Measurements from ENCODE around the gene KCNK7.

KCNK7 gene

GRCh38 chr11:65585396-65586246, 10.0 kb downstream of the KCNK7 start:
- no peak for DNase-seq

GRCh38 chr11:65584723-65585171, 10.9 kb downstream of the KCNK7 start:
- DNase-seq = no peak

- DNase-seq = no peak
Observed at GRCh38 chr11:65584106-65584505, 11.5 kb downstream of the KCNK7 start.

GRCh38 chr11:65583589-65583988, 12.0 kb downstream of the KCNK7 start:
- DNase-seq = no peak

- no peak for DNase-seq
Observed at GRCh38 chr11:65581928-65582327, 13.7 kb downstream of the KCNK7 start.

- DNase-seq = no peak
Observed at GRCh38 chr11:65580756-65581155, 14.8 kb downstream of the KCNK7 start.

GRCh38 chr11:65580031-65580692, 15.4 kb downstream of the KCNK7 start:
- no peak for DNase-seq

- DNase-seq = no peak
Observed at GRCh38 chr11:65579291-65579690, 16.3 kb downstream of the KCNK7 start.

- DNase-seq = no peak
Observed at GRCh38 chr11:65578667-65579066, 16.9 kb downstream of the KCNK7 start.

GRCh38 chr11:65578134-65578533, 17.5 kb downstream of the KCNK7 start:
- no peak for DNase-seq

- DNase-seq = no peak
Observed at GRCh38 chr11:65577756-65578109, 17.9 kb downstream of the KCNK7 start.

- no peak for DNase-seq
Observed at GRCh38 chr11:65576867-65577755, 18.5 kb downstream of the KCNK7 start.

GRCh38 chr11:65576232-65576866, 19.3 kb downstream of the KCNK7 start:
- DNase-seq = no peak

GRCh38 chr11:65575568-65576231, 19.9 kb downstream of the KCNK7 start, which contains the start of gene EHBP1L1:
TSS of gene EHBP1L1 (plus strand) at chr11:65576053. CDS start at chr11:65576303, 250 bp downstream.
- peak; percentile 71 for DNase-seq

GRCh38 chr11:65574811-65575567, 20.6 kb downstream of the KCNK7 start:
- peak; percentile 43 for DNase-seq

GRCh38 chr11:65574109-65574810, 21.3 kb downstream of the KCNK7 start:
- DNase-seq = peak; percentile 78

- DNase-seq = no peak
Observed at GRCh38 chr11:65573391-65574079, 22.1 kb downstream of the KCNK7 start.

- peak; percentile 89 for DNase-seq
Observed at GRCh38 chr11:65572356-65573051, 23.1 kb downstream of the KCNK7 start, which contains the start of gene FAM89B. TSS of gene FAM89B (plus strand) at chr11:65572538. CDS start at chr11:65572670, 132 bp downstream.

- no peak for DNase-seq
Observed at GRCh38 chr11:65571940-65572339, 23.7 kb downstream of the KCNK7 start.
